ENCODE results near the gene YAE1. TPM values are rescaled to one million over a fixed set of nuclear protein-coding genes. Genes with fewer than 3 reads are reported as not detected.
"Not testable (repeated sequence)": the region's sequence is repeated elsewhere in the genome, so short reads cannot be mapped to it uniquely, and the experiment has no call there.

The YAE1 gene
- total and polyA plus RNA-seq, 5 donors, result 21.4 to 30.9 (median 23.2) TPM

- intact Hi-C loops (cut with DNase I), result no loop called here
- H3K27ac ChIP-seq (ENCODE audit: low read length), result no peak overlapping the region
- DNase-seq (no peak), ATAC-seq (no peak)
- H3K4me1 ChIP-seq (ENCODE audit: control insufficient read depth, insufficient read depth, low read length), result no peaks in the 10 kb centered on the region
- no peak overlapping the region for H3K4me3 ChIP-seq (ENCODE audit: low read length)
- H3K27me3 ChIP-seq (ENCODE audit: control insufficient read depth, insufficient read depth), result no peaks in the 10 kb centered on the region
- H3K9me3 ChIP-seq (ENCODE audit: control insufficient read depth, low read length), result no peaks in the 10 kb centered on the region
- WGBS, result 89% methylated on average over 5 of the region's 5 CpGs
Observed at GRCh38 chr7:39531818-39532217, 34.4 kb upstream of the YAE1 start.

GRCh38 chr7:39532832-39533231 lies 33.4 kb upstream of the YAE1 start:
- ATAC-seq, result no peak
- H3K4me3 ChIP-seq (ENCODE audit: low read length), result no peak overlapping the region
- no peak for DNase-seq
- H3K4me1 ChIP-seq (ENCODE audit: control insufficient read depth, insufficient read depth, low read length), result no peaks in the 10 kb centered on the region
- intact Hi-C loops (cut with DNase I), result no loop called here
- no peak overlapping the region for H3K27ac ChIP-seq (ENCODE audit: low read length)
- H3K27me3 ChIP-seq (ENCODE audit: control insufficient read depth, insufficient read depth), result no peaks in the 10 kb centered on the region
- H3K9me3 ChIP-seq (ENCODE audit: control insufficient read depth, low read length), result no peaks in the 10 kb centered on the region
- 86% methylated on average over 4 of the region's 4 CpGs for WGBS

- no peak for DNase-seq
- no peaks in the 10 kb centered on the region for H3K4me1 ChIP-seq (ENCODE audit: control insufficient read depth, insufficient read depth, low read length)
- no peak overlapping the region for H3K27ac ChIP-seq (ENCODE audit: low read length)
- intact Hi-C loops (cut with DNase I), result no loop called here
- ATAC-seq, result no peak
- H3K9me3 ChIP-seq (ENCODE audit: control insufficient read depth, low read length), result no peaks in the 10 kb centered on the region
- no peak overlapping the region for H3K4me3 ChIP-seq (ENCODE audit: low read length)
- no peaks in the 10 kb centered on the region for H3K27me3 ChIP-seq (ENCODE audit: control insufficient read depth, insufficient read depth)
- WGBS, result 56% methylated on average over 1 of the region's 1 CpG
Observed at GRCh38 chr7:39534599-39534998, 31.6 kb upstream of the YAE1 start.

GRCh38 chr7:39535064-39535463 lies 31.1 kb upstream of the YAE1 start:
- no peak for DNase-seq
- H3K27me3 ChIP-seq (ENCODE audit: control insufficient read depth, insufficient read depth), result no peaks in the 10 kb centered on the region
- no peaks in the 10 kb centered on the region for H3K4me1 ChIP-seq (ENCODE audit: control insufficient read depth, insufficient read depth, low read length)
- H3K27ac ChIP-seq (ENCODE audit: low read length), result no peak overlapping the region
- intact Hi-C loops (cut with DNase I), result no loop called here
- H3K4me3 ChIP-seq (ENCODE audit: low read length), result no peak overlapping the region
- no peak for ATAC-seq
- no peaks in the 10 kb centered on the region for H3K9me3 ChIP-seq (ENCODE audit: control insufficient read depth, low read length)

GRCh38 chr7:39535720-39536119 lies 30.5 kb upstream of the YAE1 start:
- ATAC-seq (no peak), DNase-seq (no peak)
- Histone ChIP-seq H3K27ac (ENCODE audit: low read length) (no peak overlapping the region), H3K4me3 (ENCODE audit: low read length) (no peak overlapping the region), H3K9me3 (ENCODE audit: control insufficient read depth, low read length) (no peaks in the 10 kb centered on the region), H3K4me1 (ENCODE audit: control insufficient read depth, insufficient read depth, low read length) (no peaks in the 10 kb centered on the region), H3K27me3 (ENCODE audit: control insufficient read depth, insufficient read depth) (no peaks in the 10 kb centered on the region)
- intact Hi-C loops (cut with DNase I), result no loop called here
- WGBS, result 89% methylated on average over 3 of the region's 3 CpGs

GRCh38 chr7:39536951-39537350 lies 29.3 kb upstream of the YAE1 start:
- H3K27ac ChIP-seq (ENCODE audit: low read length), result no peak overlapping the region
- intact Hi-C loops (cut with DNase I), result no loop called here
- H3K4me3 ChIP-seq (ENCODE audit: low read length), result no peak overlapping the region
- DNase-seq (no peak), ATAC-seq (no peak)
- 33% methylated on average over 1 of the region's 1 CpG for WGBS
- no peaks in the 10 kb centered on the region for H3K4me1 ChIP-seq (ENCODE audit: control insufficient read depth, insufficient read depth, low read length)
- H3K9me3 ChIP-seq (ENCODE audit: control insufficient read depth, low read length), result no peaks in the 10 kb centered on the region
- H3K27me3 ChIP-seq (ENCODE audit: control insufficient read depth, insufficient read depth), result no peaks in the 10 kb centered on the region

- H3K4me3 ChIP-seq (ENCODE audit: low read length), result no peak overlapping the region
- DNase-seq, result no peak
- no peaks in the 10 kb centered on the region for H3K4me1 ChIP-seq (ENCODE audit: control insufficient read depth, insufficient read depth, low read length)
- no peaks in the 10 kb centered on the region for H3K27me3 ChIP-seq (ENCODE audit: control insufficient read depth, insufficient read depth)
- no peaks in the 10 kb centered on the region for H3K9me3 ChIP-seq (ENCODE audit: control insufficient read depth, low read length)
- no peak overlapping the region for H3K27ac ChIP-seq (ENCODE audit: low read length)
- WGBS, result 73% methylated on average over 5 of the region's 5 CpGs
- no peak for ATAC-seq
- intact Hi-C loops (cut with DNase I), result no loop called here
Observed at GRCh38 chr7:39539816-39540215, 26.4 kb upstream of the YAE1 start.

- Histone ChIP-seq H3K9me3 (ENCODE audit: control insufficient read depth, low read length) (no peaks in the 10 kb centered on the region), H3K27ac (ENCODE audit: low read length) (no peak overlapping the region), H3K27me3 (ENCODE audit: control insufficient read depth, insufficient read depth) (no peaks in the 10 kb centered on the region), H3K4me1 (ENCODE audit: control insufficient read depth, insufficient read depth, low read length) (no peaks in the 10 kb centered on the region), H3K4me3 (ENCODE audit: low read length) (no peak overlapping the region)
- no peak for ATAC-seq
- 77% methylated on average over 7 of the region's 7 CpGs for WGBS
- no peak for DNase-seq
- intact Hi-C loops (cut with DNase I), result no loop called here
Observed at GRCh38 chr7:39540320-39540719, 25.9 kb upstream of the YAE1 start.

GRCh38 chr7:39541511-39541910 lies 24.7 kb upstream of the YAE1 start:
- Histone ChIP-seq H3K27ac (ENCODE audit: low read length) (no peak overlapping the region), H3K27me3 (ENCODE audit: control insufficient read depth, insufficient read depth) (no peaks in the 10 kb centered on the region), H3K4me1 (ENCODE audit: control insufficient read depth, insufficient read depth, low read length) (no peaks in the 10 kb centered on the region), H3K4me3 (ENCODE audit: low read length) (no peak overlapping the region), H3K9me3 (ENCODE audit: control insufficient read depth, low read length) (no peaks in the 10 kb centered on the region)
- WGBS, result 32% methylated on average over 3 of the region's 3 CpGs
- DNase-seq, result no peak
- no peak for ATAC-seq
- intact Hi-C loops (cut with DNase I), result no loop called here

- H3K9me3 ChIP-seq (ENCODE audit: control insufficient read depth, low read length); H3K4me3 ChIP-seq (ENCODE audit: low read length); H3K27ac ChIP-seq (ENCODE audit: low read length); H3K27me3 ChIP-seq (ENCODE audit: control insufficient read depth, insufficient read depth); intact Hi-C loops (cut with DNase I); ATAC-seq; H3K4me1 ChIP-seq (ENCODE audit: control insufficient read depth, insufficient read depth, low read length); DNase-seq: not testable (repeated sequence)
- WGBS, result 88% methylated on average over 2 of the region's 2 CpGs
Observed at GRCh38 chr7:39544774-39545173, 21.4 kb upstream of the YAE1 start.

GRCh38 chr7:39547336-39547735 lies 18.9 kb upstream of the YAE1 start:
- intact Hi-C loops (cut with DNase I), result no loop called here
- H3K27ac ChIP-seq (ENCODE audit: low read length), result no peak overlapping the region
- WGBS, result 63% methylated on average over 2 of the region's 2 CpGs
- H3K4me1 ChIP-seq (ENCODE audit: control insufficient read depth, insufficient read depth, low read length), result no peaks in the 10 kb centered on the region
- ATAC-seq, result no peak
- H3K9me3 ChIP-seq (ENCODE audit: control insufficient read depth, low read length), result peaks cover 4% of the 10 kb centered on the region
- DNase-seq, result no peak
- no peak overlapping the region for H3K4me3 ChIP-seq (ENCODE audit: low read length)
- no peaks in the 10 kb centered on the region for H3K27me3 ChIP-seq (ENCODE audit: control insufficient read depth, insufficient read depth)

GRCh38 chr7:39550411-39550810 lies 15.8 kb upstream of the YAE1 start:
- H3K27ac ChIP-seq (ENCODE audit: low read length), result no peak overlapping the region
- H3K4me1 ChIP-seq (ENCODE audit: control insufficient read depth, insufficient read depth, low read length), result no peaks in the 10 kb centered on the region
- no peaks in the 10 kb centered on the region for H3K27me3 ChIP-seq (ENCODE audit: control insufficient read depth, insufficient read depth)
- ATAC-seq, result no peak
- WGBS, result 42% methylated on average over 2 of the region's 2 CpGs
- H3K4me3 ChIP-seq (ENCODE audit: low read length), result no peak overlapping the region
- intact Hi-C loops (cut with DNase I), result no loop called here
- H3K9me3 ChIP-seq (ENCODE audit: control insufficient read depth, low read length), result peaks cover 4% of the 10 kb centered on the region
- no peak for DNase-seq

Measured in right cardiac atrium (tissue), 5 donors.